ENCODE data around the gene KAZN. TPM values are rescaled to one million over a fixed set of nuclear protein-coding genes. Genes with fewer than 3 reads are reported as not detected.

Gene KAZN
- total and polyA plus RNA-seq, 4 donors, result 7.6 to 18.8 (median 11.2) TPM

DNA sequence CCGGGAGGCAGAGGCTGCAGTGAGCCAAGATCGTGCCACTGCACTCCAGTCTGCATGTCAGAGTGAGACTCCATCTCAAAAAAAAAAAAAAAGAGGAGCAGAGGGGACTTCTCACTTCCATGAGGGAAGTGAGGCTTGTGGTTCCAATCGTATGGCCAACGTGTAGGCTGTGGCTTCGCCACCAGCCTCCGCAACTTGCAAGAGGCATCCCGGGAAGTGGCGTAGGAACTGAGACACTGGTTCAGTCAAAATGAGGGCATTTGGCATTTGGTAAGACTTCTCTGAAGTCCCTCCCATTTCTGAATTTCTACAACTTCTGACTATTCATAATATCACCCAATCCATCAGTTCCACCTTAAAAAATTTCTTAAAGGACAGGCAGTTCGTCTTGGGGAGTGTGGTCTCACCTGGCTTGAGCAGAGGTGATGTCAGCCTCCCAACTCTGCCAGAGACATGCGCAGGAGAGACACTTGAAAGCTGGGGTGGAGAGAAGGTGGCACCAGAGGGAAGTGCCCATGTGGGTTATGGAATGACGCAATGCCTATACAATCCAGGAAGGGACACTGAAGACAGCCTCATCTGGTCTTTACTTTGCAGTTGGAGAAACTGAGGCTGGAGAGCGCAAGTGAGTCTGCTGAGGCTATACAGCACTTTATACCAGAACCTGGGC lies 17.2 kb downstream of the KAZN start:
- H3K27ac ChIP-seq (ENCODE audit: low read depth in 1 of 2, low read length in 1 of 2), result no peak overlapping the region
- TF ChIP-seq CTCF (IDR thresholded peaks at IDR 0.05; ENCODE audit: control extremely low read depth, extremely low read depth), result no peak
- 65 to 77% methylated on average over 12 of the region's 12 CpGs for WGBS, 2 donors
- peaks cover 0 to 6% (median 0%) of the 10 kb centered on the region in 5 donors for H3K4me1 ChIP-seq (ENCODE audit: control insufficient read depth in 5 of 5, insufficient read depth in 5 of 5, low read length in 5 of 5)
- H3K9ac ChIP-seq (ENCODE audit: insufficient read depth in 1 of 2, low read length in 2 of 2), result no peak overlapping the region
- H3K9me3 ChIP-seq (ENCODE audit: control insufficient read depth in 4 of 4, insufficient read depth in 3 of 4, low read length in 3 of 4), result peaks cover 0 to 7% (median 0%) of the 10 kb centered on the region in 4 donors
- H3K27me3 ChIP-seq (ENCODE audit: control insufficient read depth in 3 of 3, insufficient read depth in 3 of 3, low read length in 2 of 3), result no peaks in the 10 kb centered on the region
- no peaks in the 10 kb centered on the region for H3K36me3 ChIP-seq (ENCODE audit: control insufficient read depth in 4 of 4, insufficient read depth in 4 of 4, low read length in 4 of 4)
- ATAC-seq (ENCODE audit: insufficient read depth, low FRiP score), result no peak
- no peak overlapping the region for H3K4me3 ChIP-seq
- no peak for DNase-seq

DNA sequence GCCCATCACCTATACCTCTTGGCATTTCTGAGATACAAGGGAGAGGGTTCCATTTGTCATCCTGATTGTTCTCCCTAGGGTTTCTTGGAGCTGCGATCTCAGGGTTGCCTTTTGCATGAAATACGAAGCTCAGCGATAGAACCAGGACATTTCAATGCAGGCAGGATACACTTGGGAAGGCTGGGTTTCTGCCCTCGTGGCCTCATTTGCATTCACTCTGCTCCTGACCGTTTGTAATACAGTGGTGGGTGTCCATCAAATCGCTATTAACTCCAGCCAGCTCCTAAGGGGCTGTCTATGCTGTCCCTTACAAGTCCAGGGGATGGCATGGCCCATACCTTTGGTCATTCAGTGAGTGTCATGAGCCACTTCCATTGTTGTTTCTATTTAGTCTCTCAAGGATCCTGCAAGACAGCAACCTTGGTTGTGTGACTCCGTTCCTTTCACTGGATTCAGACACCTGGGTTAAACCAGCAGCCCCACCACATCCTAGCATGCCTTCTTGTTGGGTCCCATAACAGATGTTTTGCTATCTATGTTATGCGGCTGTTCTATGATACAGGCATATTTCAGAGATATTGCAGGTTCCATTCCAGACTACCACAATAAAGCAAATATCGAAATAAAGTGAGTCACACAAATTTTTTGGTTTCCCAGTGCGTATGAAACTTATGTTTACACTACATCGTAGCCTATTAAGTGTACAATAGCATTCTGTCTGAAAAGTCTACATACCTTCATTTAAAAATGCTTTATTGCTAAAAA lies 18.3 kb downstream of the KAZN start:
- H3K4me1 ChIP-seq (ENCODE audit: control insufficient read depth in 5 of 5, insufficient read depth in 5 of 5, low read length in 5 of 5), result peaks cover 0 to 9% (median 0%) of the 10 kb centered on the region in 5 donors
- H3K9me3 ChIP-seq (ENCODE audit: control insufficient read depth in 4 of 4, insufficient read depth in 3 of 4, low read length in 3 of 4), result peaks cover 0 to 7% (median 0%) of the 10 kb centered on the region in 4 donors
- no peak for TF ChIP-seq CTCF (IDR thresholded peaks at IDR 0.05; ENCODE audit: control extremely low read depth, extremely low read depth)
- no peaks in the 10 kb centered on the region for H3K27me3 ChIP-seq (ENCODE audit: control insufficient read depth in 3 of 3, insufficient read depth in 3 of 3, low read length in 2 of 3)
- 69 to 79% methylated on average over 11 of the region's 11 CpGs for WGBS, 2 donors
- no peak overlapping the region for H3K9ac ChIP-seq (ENCODE audit: insufficient read depth in 1 of 2, low read length in 2 of 2)
- DNase-seq (no peak), ATAC-seq (ENCODE audit: insufficient read depth, low FRiP score) (no peak)
- no peak overlapping the region for H3K27ac ChIP-seq (ENCODE audit: low read depth in 1 of 2, low read length in 1 of 2)
- H3K4me3 ChIP-seq, result no peak overlapping the region
- H3K36me3 ChIP-seq (ENCODE audit: control insufficient read depth in 4 of 4, insufficient read depth in 4 of 4, low read length in 4 of 4), result no peaks in the 10 kb centered on the region

GRCh38 chr1:14617791-14618190 lies 19.3 kb downstream of the KAZN start:
- DNase-seq (no peak), ATAC-seq (ENCODE audit: insufficient read depth, low FRiP score) (no peak)
- Histone ChIP-seq H3K4me1 (ENCODE audit: control insufficient read depth in 5 of 5, insufficient read depth in 5 of 5, low read length in 5 of 5) (peaks cover 0 to 9% (median 0%) of the 10 kb centered on the region in 5 donors), H3K9me3 (ENCODE audit: control insufficient read depth in 4 of 4, insufficient read depth in 3 of 4, low read length in 3 of 4) (peaks cover 0 to 7% (median 0%) of the 10 kb centered on the region in 4 donors), H3K36me3 (ENCODE audit: control insufficient read depth in 4 of 4, insufficient read depth in 4 of 4, low read length in 4 of 4) (no peaks in the 10 kb centered on the region), H3K4me3 (no peak overlapping the region), H3K9ac (ENCODE audit: insufficient read depth in 1 of 2, low read length in 2 of 2) (no peak overlapping the region), H3K27ac (ENCODE audit: low read depth in 1 of 2, low read length in 1 of 2) (no peak overlapping the region), H3K27me3 (ENCODE audit: control insufficient read depth in 3 of 3, insufficient read depth in 3 of 3, low read length in 2 of 3) (no peaks in the 10 kb centered on the region)
- no peak for TF ChIP-seq CTCF (IDR thresholded peaks at IDR 0.05; ENCODE audit: control extremely low read depth, extremely low read depth)
- 71 to 88% methylated on average over 7 of the region's 7 CpGs for WGBS, 2 donors

Data from lung (tissue), 12 donors.